NCI-H510A treated with DMSO at 0.1 percent for 48 hours (cell line): ENCODE measurements around the gene MFAP4.

Source experiments
- DNase-seq: peaks from one replicate; lab custom pipeline; 2025; lab: John Stamatoyannopoulos, UW

MFAP4 gene

DNA sequence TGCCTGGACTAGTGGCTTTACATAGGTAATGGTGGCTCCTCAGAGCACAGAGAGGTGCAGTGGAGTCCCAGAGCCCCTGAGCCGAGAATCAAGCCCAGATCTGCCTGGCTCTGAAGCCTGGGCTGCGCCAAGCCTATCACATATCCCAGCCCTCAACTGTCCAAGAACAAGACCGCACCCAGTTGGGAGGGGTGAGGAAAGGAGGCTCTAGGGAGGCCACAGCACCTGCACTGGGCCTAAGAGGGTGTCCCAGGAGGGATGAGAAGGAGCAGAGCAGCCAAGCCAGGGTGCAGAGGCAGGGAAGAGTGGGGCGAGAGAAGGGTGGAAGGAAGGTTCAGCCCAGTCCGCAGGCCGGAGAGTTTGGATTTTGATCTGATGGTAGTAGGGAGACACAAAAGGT, 23.1 kb upstream of the MFAP4 start:
- DNase-seq: no peak

DNA sequence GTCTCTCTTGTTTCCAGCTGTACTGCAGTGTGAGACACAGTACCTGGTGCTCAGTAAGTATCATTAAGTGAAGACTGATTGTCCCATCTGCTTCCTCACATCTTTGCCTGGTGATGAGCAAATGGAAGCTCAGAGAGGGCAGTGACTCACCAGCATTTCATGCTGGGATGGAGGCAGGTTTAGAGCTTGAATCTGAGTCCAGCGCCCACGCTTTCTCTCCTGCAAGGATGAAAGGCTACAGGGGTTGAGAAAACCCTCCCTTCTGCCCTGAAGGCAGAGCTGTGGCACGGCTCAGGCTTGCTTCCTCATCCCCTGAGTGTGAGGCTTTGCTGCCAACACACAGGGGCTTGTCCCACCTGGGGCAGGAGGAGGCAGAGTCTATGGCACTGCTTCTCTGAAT, 22.5 kb upstream of the MFAP4 start:
- no peak for DNase-seq

DNA sequence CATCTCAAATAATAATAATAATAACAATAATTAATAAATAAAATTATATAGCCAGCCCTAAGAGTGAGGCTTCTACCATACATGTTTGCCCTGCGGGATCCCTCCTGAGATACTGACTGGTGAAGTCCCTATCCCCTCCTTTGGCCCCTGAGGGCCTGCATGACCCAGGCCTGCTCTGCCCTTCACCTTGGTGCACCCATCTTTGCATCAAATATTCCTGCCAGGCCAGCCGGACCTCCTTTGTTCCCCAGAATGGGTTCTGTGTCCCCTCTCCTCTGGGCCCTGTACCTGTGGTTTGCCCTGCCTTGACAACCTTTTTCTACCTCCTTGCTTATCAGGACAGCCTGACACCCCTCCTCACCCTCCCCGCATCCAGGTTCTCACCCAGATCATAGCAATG, 22.1 kb upstream of the MFAP4 start:
- DNase-seq: no peak

DNA sequence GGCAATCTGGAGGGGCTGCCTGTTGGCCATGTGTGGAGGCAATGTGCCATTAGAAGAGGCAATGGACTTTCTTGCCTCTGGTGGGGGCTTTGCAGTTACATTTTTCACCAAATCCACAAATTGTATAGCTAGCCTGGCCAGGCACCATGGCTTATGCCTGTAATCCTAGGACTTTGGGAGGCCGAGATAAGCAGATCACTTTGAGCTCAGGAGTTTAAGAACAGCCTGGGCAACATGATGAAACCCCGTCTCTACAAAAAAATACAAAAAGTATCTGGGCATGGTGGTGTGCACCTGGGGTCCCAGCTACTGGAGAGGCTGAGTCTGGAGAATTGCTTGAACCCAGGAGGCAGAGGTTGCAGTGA, 21.3 kb upstream of the MFAP4 start:
- DNase-seq: no peak

DNA sequence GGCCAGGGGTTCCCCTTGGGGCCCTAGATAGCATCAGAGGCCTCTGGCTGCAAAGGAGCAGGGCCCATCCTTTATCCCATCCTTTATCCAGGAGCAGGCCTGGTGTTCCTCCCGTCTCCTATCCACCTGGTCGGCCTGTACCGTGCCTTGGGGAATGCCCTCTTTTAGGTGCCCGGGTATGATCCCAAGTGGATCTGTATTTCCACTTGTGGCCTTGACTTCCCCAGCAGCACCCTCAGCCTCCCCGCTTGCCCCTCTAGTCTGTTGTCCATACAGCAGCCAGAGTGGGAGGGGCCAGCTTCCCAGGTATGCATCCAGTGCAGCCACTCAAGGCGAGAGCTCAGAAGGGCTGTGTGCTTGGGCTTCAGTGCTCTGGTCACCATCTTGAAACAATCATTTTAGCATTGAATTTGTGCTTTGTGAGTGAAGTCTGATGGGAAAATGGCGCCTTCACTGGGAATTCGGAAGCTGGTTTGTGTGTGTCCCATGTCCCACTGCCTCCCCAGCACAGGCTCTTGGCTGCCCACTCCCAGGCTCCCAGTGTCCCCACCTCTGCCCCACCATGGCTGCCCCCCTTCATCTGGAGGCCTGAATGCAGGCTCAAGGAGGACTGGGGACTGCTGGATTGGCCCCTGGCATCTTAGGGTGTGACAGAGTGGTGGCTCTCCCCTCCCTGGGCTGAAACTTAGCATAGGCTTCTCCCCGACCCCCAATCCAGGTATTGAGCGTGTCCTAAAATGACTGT, 20.8 kb upstream of the MFAP4 start:
- no peak for DNase-seq

DNA sequence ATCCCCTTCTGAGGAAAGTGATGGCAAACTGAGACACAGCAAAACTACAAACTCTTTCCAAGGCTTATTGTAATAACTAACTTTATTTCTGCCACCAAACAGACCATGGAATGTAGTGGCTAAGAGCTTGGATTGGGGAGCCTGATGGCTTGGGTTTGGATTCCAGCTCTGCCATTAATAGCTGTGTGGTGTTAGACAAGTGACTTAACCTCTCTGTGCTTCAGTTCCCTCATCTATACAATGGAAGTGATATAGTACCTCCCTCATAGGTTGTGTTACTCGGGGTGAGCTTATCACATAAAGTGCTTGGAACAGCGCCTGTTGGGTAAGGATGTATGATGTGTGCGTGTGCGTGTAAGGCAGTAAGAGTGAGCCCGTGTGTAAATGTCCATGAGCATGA, 18.1 kb upstream of the MFAP4 start:
- no peak for DNase-seq

DNA sequence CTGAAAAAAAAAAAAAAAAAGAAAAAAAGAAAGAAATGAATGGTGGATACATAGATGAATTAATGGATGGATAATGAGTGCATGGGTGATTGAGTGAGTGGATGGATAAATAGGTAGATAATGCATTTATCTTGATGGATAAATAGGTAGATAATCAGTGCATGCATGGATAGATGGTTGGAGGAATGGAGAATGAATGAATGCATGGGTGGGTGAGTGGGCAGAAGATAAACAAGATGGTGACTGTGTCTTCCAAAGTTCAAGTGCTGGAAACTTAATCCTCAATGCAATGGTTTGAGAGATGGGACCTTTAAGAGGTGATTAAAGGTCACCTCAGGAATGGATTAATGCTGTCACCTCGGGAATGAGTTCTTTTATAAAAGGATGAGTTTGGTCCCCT, 17.3 kb upstream of the MFAP4 start:
- DNase-seq: no peak

DNA sequence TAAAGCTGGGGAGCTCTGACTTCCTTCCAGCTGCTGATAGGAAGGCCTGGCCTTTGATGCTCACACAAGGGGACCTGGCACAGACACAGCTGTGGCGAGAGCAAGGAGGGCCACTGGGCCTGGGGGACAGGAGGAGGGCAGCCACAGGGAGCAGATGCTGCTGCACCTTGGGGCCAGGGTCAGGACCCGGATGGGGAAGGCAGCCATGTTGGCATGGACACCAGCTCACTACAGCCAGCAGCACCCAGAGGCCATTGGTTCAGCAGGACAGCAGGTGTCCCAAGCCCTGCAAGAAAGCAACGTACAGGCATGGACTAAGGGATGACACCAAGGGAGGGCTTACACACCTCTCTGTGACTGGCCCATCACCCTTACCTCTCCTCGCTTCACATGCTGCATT, 16.0 kb upstream of the MFAP4 start:
- no peak for DNase-seq

DNA sequence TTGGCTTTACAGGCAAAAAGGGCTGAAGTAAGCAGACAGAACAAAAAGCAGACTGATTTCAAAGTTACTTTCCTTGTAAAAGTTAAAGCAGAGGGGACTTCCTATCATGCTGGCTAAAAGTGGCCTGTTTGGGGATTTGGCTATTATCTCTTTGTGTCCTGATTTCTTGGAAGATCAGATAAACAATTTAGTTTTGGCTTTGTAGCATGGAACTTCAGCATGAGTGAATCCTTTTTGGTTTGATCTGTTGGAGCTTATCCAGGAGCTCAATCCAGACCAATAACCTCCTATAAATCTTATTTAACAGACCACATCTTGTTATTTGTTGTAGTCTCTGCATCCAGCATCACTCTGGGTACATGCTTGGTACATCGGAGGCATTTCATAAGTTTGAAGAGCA, 15.2 kb upstream of the MFAP4 start:
- DNase-seq: no peak

DNA sequence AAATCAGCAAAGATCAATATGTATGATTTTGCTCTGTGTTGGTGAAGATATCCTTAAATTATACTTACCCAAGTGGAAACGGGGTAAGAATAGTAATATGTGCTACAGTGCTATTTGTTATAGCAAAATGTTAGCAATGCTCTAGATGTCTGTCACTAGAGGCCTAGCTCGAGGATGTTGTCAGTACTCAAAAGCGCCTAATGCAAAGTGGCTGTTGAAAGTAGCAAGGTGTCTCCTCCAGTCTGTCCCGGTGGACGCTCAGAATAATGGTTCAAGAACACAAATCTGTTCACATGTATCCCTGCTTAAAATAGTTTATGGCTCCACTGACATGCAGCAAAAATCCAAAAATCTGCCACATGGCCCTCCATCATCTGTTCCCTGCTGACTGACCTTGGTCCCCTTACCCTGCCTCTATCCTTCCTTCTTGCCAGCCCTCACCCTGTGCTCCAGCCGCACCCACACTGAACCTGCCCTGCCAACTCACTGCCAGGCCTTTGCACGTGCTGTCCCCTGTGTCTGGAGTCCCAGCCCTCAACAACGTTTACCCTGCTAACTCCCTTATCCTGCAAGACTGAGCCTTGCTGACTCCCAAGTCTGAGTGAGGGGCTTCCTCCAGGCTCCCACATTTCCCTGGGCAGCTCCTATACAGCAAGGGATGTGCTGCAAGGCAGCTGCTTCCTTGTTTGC, 14.5 kb upstream of the MFAP4 start:
- no peak for DNase-seq

DNA sequence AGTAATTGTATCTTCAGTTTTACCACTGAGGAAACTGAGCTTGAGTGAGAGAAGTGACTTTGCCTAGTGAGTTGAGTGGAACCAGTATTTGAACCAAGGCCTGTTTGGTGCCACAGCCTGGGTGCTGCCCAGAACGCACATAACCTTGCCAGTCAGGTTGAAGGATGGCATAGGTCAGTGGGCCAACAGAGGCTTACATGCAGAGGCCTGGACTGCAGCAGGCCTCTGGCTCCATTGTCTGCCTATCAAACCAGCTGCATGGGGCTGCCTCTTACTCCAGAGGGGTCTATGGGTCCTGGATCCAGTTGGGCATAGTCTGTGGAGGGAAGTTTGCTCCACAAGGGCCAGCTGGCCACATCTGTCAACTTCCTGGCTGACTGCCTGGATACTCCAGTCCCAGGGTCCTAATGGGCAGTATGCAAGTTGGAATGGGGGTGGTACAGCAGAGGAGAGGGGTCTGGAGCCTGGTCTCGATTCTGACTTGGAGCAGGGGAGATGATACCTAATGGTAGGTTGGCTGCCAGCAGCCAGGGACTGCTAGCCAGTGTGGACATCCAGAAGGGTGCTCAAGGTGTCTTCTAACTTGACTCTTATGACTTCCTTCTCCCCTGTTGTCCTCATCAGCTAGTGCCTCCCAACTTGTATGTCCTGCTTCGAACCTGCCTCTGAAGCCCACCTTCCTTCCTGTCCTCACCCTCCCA, 12.9 kb upstream of the MFAP4 start:
- DNase-seq: no peak

DNA sequence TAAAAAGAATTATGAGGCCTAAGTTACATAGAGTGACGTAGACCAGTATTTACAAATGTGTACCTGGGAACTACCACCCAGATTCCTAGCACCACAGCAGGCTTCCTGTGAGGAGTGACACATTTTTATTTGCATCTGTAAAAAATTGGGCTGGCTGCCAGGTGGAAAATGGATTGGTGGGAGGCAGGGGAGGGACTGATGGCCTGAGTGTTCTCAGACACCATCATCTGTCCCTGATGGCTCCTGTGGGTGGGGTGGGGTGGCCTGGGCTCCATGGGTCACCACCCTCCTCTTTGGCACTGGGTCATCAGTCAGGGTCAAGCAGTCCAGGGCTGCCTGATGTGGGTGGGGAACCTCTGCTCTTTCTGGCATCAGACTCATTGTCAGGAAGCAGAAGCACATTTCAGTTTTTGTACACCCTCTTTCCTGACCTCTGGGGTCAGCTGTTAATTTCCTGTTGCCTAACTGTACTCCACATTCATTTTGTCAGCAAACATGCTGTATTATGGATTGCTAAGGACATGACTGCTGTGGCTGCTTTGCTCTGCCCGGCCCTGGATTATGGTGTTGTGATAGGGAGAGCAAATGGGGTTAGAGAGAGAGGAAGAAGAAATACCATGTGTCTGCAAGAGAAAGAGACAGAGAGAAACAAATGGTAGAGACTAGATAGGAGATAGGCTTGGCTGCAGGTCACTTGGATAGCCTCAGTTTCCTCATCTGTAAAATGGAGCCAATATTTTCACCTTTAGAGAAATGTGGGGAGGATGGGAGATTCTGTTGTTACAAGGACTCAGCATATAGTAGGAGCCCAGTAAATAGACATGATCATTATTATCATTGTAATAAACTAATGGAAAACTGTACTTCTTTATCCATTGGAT, 11.6 kb upstream of the MFAP4 start:
- DNase-seq: peak; percentile 39

DNA sequence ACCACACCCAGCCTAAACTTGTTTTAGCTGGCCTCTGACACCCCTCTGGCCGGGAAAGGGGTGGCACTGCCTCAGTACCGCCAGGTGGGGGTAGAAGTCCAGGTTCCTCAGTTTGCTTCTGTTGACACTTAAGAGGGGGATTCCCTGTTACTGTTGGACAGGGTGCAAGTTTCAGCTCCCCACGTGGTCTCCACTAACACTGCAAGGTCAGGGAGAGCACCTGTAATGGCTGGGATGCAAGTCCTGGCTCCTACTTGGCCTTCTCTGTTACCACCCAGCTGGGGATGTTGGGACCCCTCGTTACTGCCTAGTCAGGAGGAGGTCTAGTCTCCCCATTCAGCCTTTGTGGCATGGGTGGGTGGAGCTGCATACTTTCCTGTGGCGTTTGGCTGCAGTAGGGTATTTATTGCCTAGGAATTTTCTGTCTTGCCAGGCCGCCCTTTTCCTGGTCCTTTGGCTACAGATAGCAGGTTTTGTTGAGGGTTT, 10.6 kb upstream of the MFAP4 start:
- no peak for DNase-seq

DNA sequence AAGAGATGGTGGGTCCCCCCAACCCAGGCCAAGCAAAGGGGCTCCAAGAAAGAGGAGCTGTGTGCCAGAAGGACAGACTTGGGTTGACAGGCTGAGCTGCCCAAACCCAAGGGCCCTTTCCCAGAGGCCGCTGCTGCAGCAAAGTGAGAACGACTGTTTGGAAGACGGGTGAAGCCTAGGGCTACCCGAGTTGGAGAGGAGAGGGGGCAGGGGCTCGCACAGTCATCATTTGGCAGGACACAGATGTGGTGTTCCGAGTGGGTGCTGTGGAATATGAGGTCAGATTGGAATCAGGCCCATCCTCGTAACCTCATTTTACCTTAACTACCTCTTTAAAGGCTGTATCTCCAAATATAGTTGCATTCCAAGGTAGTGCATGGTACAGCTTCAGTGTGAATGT, 5.3 kb upstream of the MFAP4 start:
- no peak for DNase-seq

DNA sequence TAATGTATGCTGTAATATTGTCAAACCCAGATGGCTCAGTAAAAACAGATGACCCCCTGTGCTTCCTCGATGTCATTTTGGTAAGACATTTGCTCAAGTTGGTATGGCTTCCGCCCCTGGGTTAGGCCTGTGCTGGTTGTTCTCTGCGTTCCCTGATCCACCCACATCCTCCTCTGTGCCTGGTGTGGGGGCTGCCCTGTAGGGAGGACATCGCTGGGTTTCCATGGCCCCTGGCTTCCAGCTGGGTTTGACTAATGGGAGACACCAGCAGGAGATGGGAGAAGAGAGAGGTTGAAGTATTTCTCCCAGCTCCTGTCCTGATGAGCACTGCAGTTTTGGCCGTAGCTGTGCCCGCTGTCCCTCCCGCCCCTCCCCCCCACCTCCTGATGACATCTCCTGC, 4.4 kb upstream of the MFAP4 start:
- no peak for DNase-seq

DNA sequence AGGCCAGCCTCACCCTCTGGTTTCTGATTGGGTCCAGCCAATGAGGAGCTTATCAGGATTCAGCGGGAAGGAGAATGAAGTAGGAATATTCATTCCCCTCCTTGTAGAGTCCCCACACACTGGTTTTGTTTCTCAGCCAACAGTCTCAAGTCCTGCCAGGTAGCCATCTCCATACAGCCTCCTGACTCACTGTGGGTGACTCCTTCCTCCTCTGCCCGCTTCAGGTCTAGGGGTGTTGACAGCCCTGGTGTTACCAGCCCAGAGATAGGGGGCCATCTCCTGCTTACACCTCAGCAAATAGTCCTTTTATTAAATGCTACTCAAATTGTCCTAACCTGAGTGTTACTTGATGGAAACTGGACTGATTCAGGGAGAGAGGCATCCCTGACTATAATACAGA, 4.0 kb upstream of the MFAP4 start:
- DNase-seq: no peak

DNA sequence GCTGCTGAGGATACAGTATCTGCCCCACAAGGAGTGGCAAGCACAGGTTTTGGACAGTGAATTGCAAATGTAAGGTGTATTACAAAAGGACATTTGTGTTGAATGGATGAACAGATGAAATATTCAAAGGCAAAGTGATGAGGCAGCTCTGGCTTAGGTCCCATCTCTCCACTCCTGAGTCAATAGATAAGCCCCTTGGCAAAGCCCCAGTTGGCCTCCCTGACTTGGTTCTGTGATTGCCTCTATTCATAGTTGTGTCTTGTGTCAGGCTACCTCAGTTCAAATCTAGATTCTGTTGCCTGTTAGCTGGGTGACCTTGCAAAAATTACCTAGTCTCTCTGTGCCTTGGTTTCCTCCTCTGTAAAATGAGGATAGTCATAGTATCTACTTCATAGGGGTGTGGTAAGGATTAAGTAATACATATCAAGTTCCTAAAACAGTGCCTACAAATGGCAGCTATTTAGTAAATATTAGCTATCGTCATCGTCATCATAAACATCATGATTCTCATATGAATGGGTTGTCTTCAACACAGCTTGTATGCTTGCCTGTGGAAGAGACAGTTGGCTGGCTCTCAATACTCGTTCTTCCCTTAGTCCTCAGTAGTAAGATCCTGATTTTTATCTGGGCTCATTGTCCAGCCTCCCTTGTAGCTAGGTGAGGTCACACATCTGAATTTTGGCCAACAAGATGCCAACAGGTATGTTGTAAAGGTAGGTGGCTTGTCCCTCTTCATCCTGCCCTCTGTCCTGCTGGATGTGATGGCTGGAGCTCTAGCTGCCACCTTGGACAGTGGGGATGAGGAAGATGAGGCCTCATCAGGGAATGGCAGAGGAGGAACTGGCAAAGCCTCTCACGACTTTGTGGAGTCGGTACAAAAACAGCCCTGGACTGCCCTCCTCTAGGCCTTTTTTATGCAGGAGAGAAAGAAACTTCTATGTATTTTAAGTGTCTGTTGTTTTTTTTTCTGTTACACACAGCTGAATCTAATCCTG, 2.1 kb upstream of the MFAP4 start:
- DNase-seq: no peak

DNA sequence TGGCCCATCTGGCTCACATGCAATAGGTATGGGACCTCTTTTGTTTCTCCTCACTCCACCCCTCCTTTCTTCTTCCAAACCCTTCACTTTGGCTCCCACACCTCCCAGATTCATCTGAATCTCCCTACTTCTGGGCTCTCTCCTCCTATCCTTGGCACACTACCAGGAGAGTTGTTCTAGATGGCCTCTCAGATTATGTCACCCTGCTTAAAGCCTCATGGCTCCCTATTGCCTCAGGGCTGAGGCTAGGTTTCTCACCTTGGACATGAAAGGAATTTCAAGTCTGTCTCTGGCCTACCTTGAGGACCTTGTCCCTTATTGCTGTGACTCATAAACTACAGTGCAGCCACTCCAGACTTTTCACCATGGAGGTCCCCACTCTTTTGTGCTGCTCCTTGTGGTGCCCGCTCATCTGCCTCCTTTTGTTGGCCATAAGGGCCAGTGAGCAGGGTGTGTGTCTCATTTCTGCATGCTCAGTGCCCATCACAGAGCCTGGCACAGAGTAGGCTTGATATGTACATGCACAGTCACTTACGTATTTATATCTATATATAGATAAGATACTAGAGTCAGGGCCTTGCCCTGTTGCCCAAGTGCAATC, 1.0 kb upstream of the MFAP4 start:
- no peak for DNase-seq

DNA sequence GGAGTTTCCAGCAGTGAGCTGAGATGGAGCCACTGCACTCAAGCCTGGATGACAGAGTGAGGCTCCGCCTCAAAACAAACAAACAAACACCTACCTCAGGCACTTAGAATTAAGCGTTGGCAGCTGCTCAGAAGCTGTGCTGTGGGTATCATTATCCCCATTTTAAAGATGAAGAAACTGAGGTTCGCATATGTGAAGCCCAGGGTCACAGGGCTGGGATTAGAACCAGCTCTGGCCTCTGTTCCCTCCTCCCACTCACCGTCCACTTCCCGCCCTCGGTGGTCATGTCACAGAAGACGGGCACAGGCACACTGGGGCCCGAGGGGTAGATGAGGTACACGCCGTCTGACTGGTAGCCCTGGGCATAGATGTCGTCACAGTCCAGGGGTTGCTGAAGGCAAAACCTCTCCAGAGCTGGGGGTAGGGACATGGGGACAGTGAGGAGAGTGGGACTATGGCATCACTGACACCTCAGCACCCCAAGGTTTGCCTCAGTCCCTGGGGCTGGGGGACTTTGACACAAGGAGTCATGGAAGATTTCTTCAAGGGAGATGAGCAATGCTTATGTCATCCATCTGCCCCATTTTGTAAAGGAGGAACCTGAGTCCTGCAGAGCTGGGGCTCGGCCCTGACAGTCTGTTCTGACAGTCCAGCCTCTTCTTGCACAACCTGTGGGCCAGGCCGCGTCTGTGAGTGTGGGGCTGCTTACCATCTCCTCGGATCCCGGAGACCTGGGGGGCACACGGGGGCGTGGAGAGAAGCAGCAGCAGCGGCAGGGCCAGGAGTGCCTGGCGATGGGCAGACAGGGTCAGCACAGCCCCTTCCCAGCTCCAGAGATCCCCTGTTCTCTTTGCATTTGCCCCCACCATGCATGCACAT, 700 bp downstream of the MFAP4 start:
- no peak for DNase-seq
